ENCODE data around the gene PLCB1.

PLCB1 gene

GRCh38 chr20:8208226-8208625 is 76.2 kb downstream of the PLCB1 start:
- in situ Hi-C loops (cut with MboI; ENCODE audit: low sequenced_read_pairs), result no loop called here

- in situ Hi-C loops (cut with MboI; ENCODE audit: low sequenced_read_pairs), result no loop called here
These were observed 77.0 kb downstream of the PLCB1 start for GRCh38 chr20:8209061-8209460.

GRCh38 chr20:8210749-8211148 is 78.7 kb downstream of the PLCB1 start:
- in situ Hi-C loops (cut with MboI; ENCODE audit: low sequenced_read_pairs), result no loop called here

- in situ Hi-C loops (cut with MboI; ENCODE audit: low sequenced_read_pairs), result no loop called here
These were observed 80.2 kb downstream of the PLCB1 start for GRCh38 chr20:8212286-8212685.

DNA sequence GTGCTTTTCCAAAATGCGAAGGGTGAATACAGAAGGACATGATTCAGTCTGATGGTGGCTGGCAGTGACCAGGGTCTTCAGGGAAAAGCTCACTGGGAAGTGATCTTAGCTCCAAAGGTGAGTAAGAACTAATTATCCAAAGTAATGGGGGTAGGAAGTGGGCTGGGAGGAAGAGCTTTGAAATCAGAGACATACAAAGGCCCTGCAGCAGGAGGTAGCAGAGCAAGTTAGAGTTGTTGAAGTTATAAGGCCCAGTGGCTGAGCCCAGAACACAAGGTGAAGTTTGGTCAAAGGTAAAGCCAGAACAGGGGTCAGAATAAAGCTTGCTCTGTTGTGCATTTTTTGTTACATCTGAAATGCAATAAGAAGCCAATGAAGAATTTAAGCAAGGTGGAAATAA is 81.2 kb downstream of the PLCB1 start:
- in situ Hi-C loops (cut with MboI; ENCODE audit: low sequenced_read_pairs), result no loop called here

GRCh38 chr20:8213831-8214587 is 81.9 kb downstream of the PLCB1 start:
- in situ Hi-C loops (cut with MboI; ENCODE audit: low sequenced_read_pairs), result no loop called here

DNA sequence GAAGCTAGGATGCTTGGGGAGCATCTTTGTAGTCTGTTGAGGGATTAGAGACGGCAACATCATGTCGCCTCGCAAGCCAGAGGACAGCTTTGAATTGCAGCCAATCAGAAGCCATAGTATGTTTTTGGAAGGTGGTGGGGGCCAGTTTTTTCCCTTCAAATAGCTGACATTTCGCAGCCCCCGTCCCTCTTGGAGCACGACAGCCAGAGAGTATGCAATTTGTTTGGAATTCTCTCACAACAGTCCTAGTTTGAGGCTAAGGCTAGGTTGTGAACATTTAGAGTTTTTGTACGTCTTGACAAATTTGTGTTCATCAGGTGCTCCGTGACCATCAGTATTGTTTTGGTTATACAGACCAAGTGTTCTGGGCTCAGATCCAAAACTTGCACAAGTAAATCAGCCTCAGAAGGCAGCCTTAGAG is 83.3 kb downstream of the PLCB1 start:
- in situ Hi-C loops (cut with MboI; ENCODE audit: low sequenced_read_pairs), result no loop called here

DNA sequence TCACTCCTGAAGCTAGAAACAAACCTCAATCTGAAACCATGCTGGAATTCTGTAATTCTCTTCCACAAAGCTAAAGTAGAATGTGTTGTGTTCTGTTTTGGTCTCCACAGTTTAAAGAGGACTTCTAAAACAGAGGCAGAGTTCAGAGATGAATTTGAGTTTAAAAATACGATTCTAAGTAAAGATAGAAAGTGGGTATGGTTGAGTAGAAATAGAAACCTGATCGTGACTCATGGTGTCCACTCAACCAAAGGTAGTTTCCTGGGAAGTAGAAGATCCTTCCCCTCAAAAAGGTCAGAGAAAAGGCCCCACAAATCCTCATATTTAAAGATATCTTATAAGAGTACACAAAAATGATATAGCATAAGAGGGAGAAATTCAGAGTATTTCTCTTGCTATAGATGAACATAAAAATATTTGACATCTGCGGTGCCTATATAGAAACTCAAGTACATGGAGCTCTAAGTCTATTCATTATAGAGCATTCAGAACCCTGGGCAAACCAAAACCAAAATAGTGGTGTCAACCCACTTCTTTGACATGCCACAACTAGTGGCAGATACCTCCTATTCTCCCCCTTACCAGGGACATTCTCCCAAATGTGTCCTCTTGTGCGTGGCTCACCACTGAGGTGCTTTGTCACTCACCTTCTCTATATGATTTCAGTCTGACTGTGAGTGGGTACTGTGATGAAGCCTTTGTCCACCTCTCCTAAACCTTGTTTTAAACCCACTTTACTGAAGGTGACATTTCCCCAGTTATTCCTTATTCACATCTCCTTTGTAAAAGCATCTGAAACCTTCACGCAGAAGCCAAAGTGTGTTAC is 84.5 kb downstream of the PLCB1 start:
- in situ Hi-C loops (cut with MboI; ENCODE audit: low sequenced_read_pairs), result no loop called here

DNA sequence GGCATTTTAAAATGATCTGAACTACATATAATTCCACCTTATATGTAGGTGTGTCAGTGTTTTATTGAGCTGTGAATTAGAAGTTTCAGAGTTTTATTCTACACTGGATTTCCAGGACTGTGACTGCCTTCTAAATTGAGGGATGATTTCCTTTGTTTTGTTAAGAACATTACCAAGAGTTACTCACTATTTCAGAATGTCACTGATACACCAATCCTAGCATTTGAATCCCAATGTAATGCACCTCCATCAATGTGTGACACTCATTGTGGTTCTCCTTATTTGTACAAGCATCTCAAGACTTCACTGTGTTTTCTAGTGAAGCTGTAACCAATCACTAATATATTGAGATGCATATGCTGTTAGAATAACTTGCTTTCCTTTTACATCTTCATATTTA is 86.8 kb downstream of the PLCB1 start:
- in situ Hi-C loops (cut with MboI; ENCODE audit: low sequenced_read_pairs), result no loop called here

- in situ Hi-C loops (cut with MboI; ENCODE audit: low sequenced_read_pairs), result no loop called here
These were observed 87.3 kb downstream of the PLCB1 start for GRCh38 chr20:8219403-8219802.

- in situ Hi-C loops (cut with MboI; ENCODE audit: low sequenced_read_pairs), result no loop called here
These were observed 88.7 kb downstream of the PLCB1 start for GRCh38 chr20:8220716-8221115.

- in situ Hi-C loops (cut with MboI; ENCODE audit: low sequenced_read_pairs), result no loop called here
These were observed 89.9 kb downstream of the PLCB1 start for GRCh38 chr20:8221887-8222419.

- in situ Hi-C loops (cut with MboI; ENCODE audit: low sequenced_read_pairs), result no loop called here
These were observed 91.2 kb downstream of the PLCB1 start for GRCh38 chr20:8223091-8223870.

DNA sequence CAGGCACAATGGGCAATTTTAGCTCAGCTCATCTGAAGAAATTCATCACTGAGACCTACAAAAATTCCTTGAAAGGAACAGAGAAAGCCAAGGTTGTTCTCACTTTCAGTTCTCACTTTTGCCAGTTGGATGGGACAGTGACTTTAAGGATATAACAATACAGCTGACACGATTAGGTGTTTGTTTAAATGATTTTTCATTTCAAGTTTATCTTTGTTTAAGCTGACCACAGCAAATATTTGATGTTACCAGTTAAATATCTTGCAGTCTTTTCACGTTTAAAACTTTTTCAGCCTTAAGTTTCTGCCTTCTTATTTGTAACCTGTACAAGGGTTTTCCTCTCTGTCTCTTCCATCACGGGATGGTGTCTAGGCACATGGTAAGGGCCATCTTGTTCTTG is 93.6 kb downstream of the PLCB1 start:
- in situ Hi-C loops (cut with MboI; ENCODE audit: low sequenced_read_pairs), result no loop called here

DNA sequence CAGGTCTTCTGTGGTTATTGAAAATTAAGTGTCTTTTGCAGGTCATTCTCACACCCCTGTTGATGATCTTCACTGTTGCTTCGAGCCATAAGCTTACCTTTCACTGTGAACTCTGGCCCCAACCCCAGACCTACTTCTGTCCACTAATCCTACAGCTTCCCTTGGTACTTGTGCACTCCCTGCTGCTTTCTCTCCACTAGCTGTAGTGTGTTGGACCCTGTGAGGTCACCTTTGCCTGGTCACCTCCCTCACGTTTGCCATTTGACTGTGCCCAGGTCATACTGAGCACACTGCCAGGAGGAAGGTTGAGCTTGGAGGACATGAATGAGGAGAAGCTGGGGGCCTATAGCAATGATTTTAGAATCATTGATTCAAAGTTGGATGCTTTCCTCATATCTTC is 94.0 kb downstream of the PLCB1 start:
- in situ Hi-C loops (cut with MboI; ENCODE audit: low sequenced_read_pairs), result no loop called here

GRCh38 chr20:8227293-8227692 is 95.2 kb downstream of the PLCB1 start:
- in situ Hi-C loops (cut with MboI; ENCODE audit: low sequenced_read_pairs), result no loop called here

DNA sequence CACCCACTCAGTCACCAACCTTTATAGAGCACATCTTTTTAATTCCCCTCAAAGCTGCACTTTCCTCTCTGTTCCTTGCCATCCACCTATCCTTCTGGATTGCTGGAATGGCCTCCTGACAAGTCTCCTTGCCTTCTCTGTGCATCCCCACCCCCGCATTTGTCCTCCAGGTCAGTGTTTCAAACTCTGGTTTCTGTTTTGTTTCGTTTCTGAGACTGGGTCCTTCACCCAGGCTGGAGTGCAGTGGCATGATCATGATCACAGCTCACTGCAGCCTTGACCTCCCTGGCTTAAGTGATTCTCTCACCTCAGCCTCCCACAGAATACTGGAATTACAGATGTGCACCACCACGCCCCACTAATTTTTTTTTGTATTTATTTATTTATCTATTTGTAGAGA is 96.2 kb downstream of the PLCB1 start:
- in situ Hi-C loops (cut with MboI; ENCODE audit: low sequenced_read_pairs), result no loop called here

- in situ Hi-C loops (cut with MboI; ENCODE audit: low sequenced_read_pairs), result no loop called here
These were observed 97.0 kb downstream of the PLCB1 start for GRCh38 chr20:8229090-8229489.

- in situ Hi-C loops (cut with MboI; ENCODE audit: low sequenced_read_pairs), result no loop called here
These were observed 99.0 kb downstream of the PLCB1 start for GRCh38 chr20:8231038-8231437.

- in situ Hi-C loops (cut with MboI; ENCODE audit: low sequenced_read_pairs), result no loop called here
These were observed 100.3 kb downstream of the PLCB1 start for GRCh38 chr20:8232332-8232731.

- in situ Hi-C loops (cut with MboI; ENCODE audit: low sequenced_read_pairs), result no loop called here
These were observed 102.5 kb downstream of the PLCB1 start for GRCh38 chr20:8234580-8234979.
